ENCODE data around the gene TRAPPC6A.

TRAPPC6A gene

GRCh38 chr19:45216667-45217066 lies 38.6 kb upstream of the TRAPPC6A start:
- H3K4me3 ChIP-seq (ENCODE audit: low read length), result no peak overlapping the region
- H3K79me2 ChIP-seq (ENCODE audit: low read length), result no peaks in the 10 kb centered on the region
- peaks cover 16% of the 10 kb centered on the region for H3K27me3 ChIP-seq (ENCODE audit: low read depth, low read length)
- H3K9me3 ChIP-seq (ENCODE audit: insufficient read depth, low read length), result no peaks in the 10 kb centered on the region
- no peak overlapping the region for H3K4me2 ChIP-seq (ENCODE audit: low read length)
- H3K27ac ChIP-seq (ENCODE audit: low read length), result no peak overlapping the region
- no peak for TF ChIP-seq EZH2phosphoT487 (IDR thresholded peaks at IDR 0.05; ENCODE audit: low read depth)
- H3K9ac ChIP-seq (ENCODE audit: low read length), result no peak overlapping the region
- H2AFZ ChIP-seq (ENCODE audit: low read depth, low read length), result no peak overlapping the region
- peaks cover 9% of the 10 kb centered on the region for H3K4me1 ChIP-seq (ENCODE audit: low read length)
- no peaks in the 10 kb centered on the region for H4K20me1 ChIP-seq (ENCODE audit: insufficient read depth, low read length)
- H3K36me3 ChIP-seq (replicated peaks; ENCODE audit: low read depth, low read length), result no peaks in the 10 kb centered on the region

- H3K27ac ChIP-seq (ENCODE audit: low read length), result no peak overlapping the region
- no peak overlapping the region for H3K9ac ChIP-seq (ENCODE audit: low read length)
- no peaks in the 10 kb centered on the region for H3K79me2 ChIP-seq (ENCODE audit: low read length)
- H3K4me2 ChIP-seq (ENCODE audit: low read length), result no peak overlapping the region
- H2AFZ ChIP-seq (ENCODE audit: low read depth, low read length), result no peak overlapping the region
- peaks cover 15% of the 10 kb centered on the region for H3K27me3 ChIP-seq (ENCODE audit: low read depth, low read length)
- TF ChIP-seq CTCF (IDR thresholded peaks at IDR 0.05; ENCODE audit: low read depth, low read length) (no peak), EZH2phosphoT487 (IDR thresholded peaks at IDR 0.05; ENCODE audit: low read depth) (no peak)
- peaks cover 5% of the 10 kb centered on the region for H3K4me1 ChIP-seq (ENCODE audit: low read length)
- no peaks in the 10 kb centered on the region for H3K36me3 ChIP-seq (replicated peaks; ENCODE audit: low read depth, low read length)
- no peaks in the 10 kb centered on the region for H3K9me3 ChIP-seq (ENCODE audit: insufficient read depth, low read length)
- H3K4me3 ChIP-seq (ENCODE audit: low read length), result no peak overlapping the region
- no peaks in the 10 kb centered on the region for H4K20me1 ChIP-seq (ENCODE audit: insufficient read depth, low read length)
These were observed 37.6 kb upstream of the TRAPPC6A start for GRCh38 chr19:45215391-45216191.

GRCh38 chr19:45213031-45213430 lies 35.0 kb upstream of the TRAPPC6A start:
- H3K4me1 ChIP-seq (ENCODE audit: low read length), result no peaks in the 10 kb centered on the region
- H3K27ac ChIP-seq (ENCODE audit: low read length), result no peak overlapping the region
- 0 out of 2 replicates have a peak, but pooled peaks cover 5% of the 10 kb centered on the region for H3K27me3 ChIP-seq (ENCODE audit: low read depth, low read length)
- TF ChIP-seq EZH2phosphoT487 (IDR thresholded peaks at IDR 0.05; ENCODE audit: low read depth) (no peak), CTCF (IDR thresholded peaks at IDR 0.05; ENCODE audit: low read depth, low read length) (no peak)
- H3K9me3 ChIP-seq (ENCODE audit: insufficient read depth, low read length), result no peaks in the 10 kb centered on the region
- H3K36me3 ChIP-seq (replicated peaks; ENCODE audit: low read depth, low read length), result no peaks in the 10 kb centered on the region
- no peak overlapping the region for H2AFZ ChIP-seq (ENCODE audit: low read depth, low read length)
- no peaks in the 10 kb centered on the region for H3K79me2 ChIP-seq (ENCODE audit: low read length)
- H4K20me1 ChIP-seq (ENCODE audit: insufficient read depth, low read length), result no peaks in the 10 kb centered on the region
- H3K4me3 ChIP-seq (ENCODE audit: low read length), result no peak overlapping the region
- H3K4me2 ChIP-seq (ENCODE audit: low read length), result no peak overlapping the region
- H3K9ac ChIP-seq (ENCODE audit: low read length), result no peak overlapping the region

- H4K20me1 ChIP-seq (ENCODE audit: insufficient read depth, low read length), result no peaks in the 10 kb centered on the region
- no peaks in the 10 kb centered on the region for H3K9me3 ChIP-seq (ENCODE audit: insufficient read depth, low read length)
- H3K27me3 ChIP-seq (ENCODE audit: low read depth, low read length), result 0 out of 2 replicates have a peak, but pooled peaks cover 5% of the 10 kb centered on the region
- TF ChIP-seq CTCF (IDR thresholded peaks at IDR 0.05; ENCODE audit: low read depth, low read length), result no peak
- no peak for TF ChIP-seq EZH2phosphoT487 (IDR thresholded peaks at IDR 0.05; ENCODE audit: low read depth)
- no peaks in the 10 kb centered on the region for H3K36me3 ChIP-seq (replicated peaks; ENCODE audit: low read depth, low read length)
- H3K4me1 ChIP-seq (ENCODE audit: low read length), result no peaks in the 10 kb centered on the region
- H3K4me2 ChIP-seq (ENCODE audit: low read length), result no peak overlapping the region
- H3K4me3 ChIP-seq (ENCODE audit: low read length), result no peak overlapping the region
- no peak overlapping the region for H3K27ac ChIP-seq (ENCODE audit: low read length)
- 0 out of 2 replicates have a peak overlapping the region, but pooled peaks have one; percentile 61 for H2AFZ ChIP-seq (ENCODE audit: low read depth, low read length)
- no peak overlapping the region for H3K9ac ChIP-seq (ENCODE audit: low read length)
- no peaks in the 10 kb centered on the region for H3K79me2 ChIP-seq (ENCODE audit: low read length)
These were observed 33.8 kb upstream of the TRAPPC6A start for GRCh38 chr19:45211751-45212381.

Data from OCI-LY3 (cell line).